GM23338 (cell line): ENCODE results near the gene MTCL1. TPM values are rescaled to one million over a fixed set of nuclear protein-coding genes. Genes with fewer than 3 reads are reported as not detected.

ENCODE experiments used
- ATAC-seq: fragments of 200-7000 bp; cut with Tn5 transposase; 3 replicates; pipeline ENCODE4 v1.9.1; 2020
- DNase-seq: peaks from one replicate; pipeline ENCODE4 v3.0.0-alpha.2; 2015; ENCODE audit warnings: low spot score
- H2AFZ ChIP-seq: fragments of 200-600 bp; sonication (generic); 2 replicates; pipeline ENCODE4 v1.8.0; 2016; ENCODE audit warnings: antibody characterized with exemption, mild to moderate bottlenecking, moderate library complexity
- H3F3A ChIP-seq: fragments of 200-600 bp; sonication (generic); replicated peaks from 2 replicates; pipeline ENCODE4 v1.8.0; 2017; ENCODE audit warnings: antibody characterized with exemption, mixed run types, low read depth
- H3K27ac ChIP-seq: fragments of 200-600 bp; sonication (generic); 2 replicates; pipeline ENCODE4 v1.6.1; 2016; ENCODE audit warnings: low read depth
- H3K27me3 ChIP-seq: fragments of 200-600 bp; sonication (generic); 2 replicates; pipeline ENCODE4 v1.8.0; 2016; ENCODE audit warnings: mild to moderate bottlenecking, mixed run types, moderate library complexity; ENCODE audit not compliant: insufficient read depth
- H3K36me3 ChIP-seq: fragments of 200-600 bp; sonication (generic); 2 replicates; pipeline ENCODE4 v1.8.0; 2016; ENCODE audit warnings: mild to moderate bottlenecking; ENCODE audit not compliant: insufficient read depth
- H3K4me1 ChIP-seq: fragments of 200-600 bp; sonication (generic); 2 replicates; pipeline ENCODE4 v1.8.0; 2016; ENCODE audit warnings: mild to moderate bottlenecking, moderate library complexity; ENCODE audit not compliant: insufficient read depth
- H3K4me2 ChIP-seq: fragments of 200-600 bp; sonication (generic); 2 replicates; pipeline ENCODE4 v1.7.1; 2017; ENCODE audit warnings: mixed run types
- H3K4me3 ChIP-seq: fragments of 200-600 bp; sonication (generic); 2 replicates; pipeline ENCODE4 v1.6.1; 2016; ENCODE audit warnings: mixed run types
- H3K79me2 ChIP-seq: fragments of 200-600 bp; sonication (generic); replicated peaks from 2 replicates; pipeline ENCODE4 v1.8.0; 2017; ENCODE audit warnings: mild to moderate bottlenecking; ENCODE audit not compliant: insufficient read depth
- H3K9me2 ChIP-seq: fragments of 200-600 bp; sonication (generic); 2 replicates; pipeline ENCODE4 v1.8.0; 2017; ENCODE audit not compliant: insufficient read depth
- H4K20me1 ChIP-seq: fragments of 200-600 bp; sonication (generic); replicated peaks from 2 replicates; pipeline ENCODE4 v1.8.0; 2017; ENCODE audit warnings: mild to moderate bottlenecking; ENCODE audit not compliant: insufficient read depth
- H3K27ac Mint-ChIP-seq: 2 replicates; pipeline ENCODE4 v1.8.0; 2020; ENCODE audit warnings: inconsistent platforms, mild to moderate bottlenecking, moderate library complexity, mixed read lengths
- H3K27me3 Mint-ChIP-seq: 3 replicates; pipeline ENCODE4 v1.8.0; 2022; ENCODE audit warnings: low read depth, mild to moderate bottlenecking, moderate library complexity, mixed read lengths, inconsistent platforms; ENCODE audit not compliant: insufficient read depth, poor library complexity
- H3K36me3 Mint-ChIP-seq: 3 replicates; pipeline ENCODE4 v1.8.0; 2021; ENCODE audit warnings: low read depth, mild to moderate bottlenecking, inconsistent platforms, moderate library complexity, mixed read lengths
- H3K4me1 Mint-ChIP-seq: 3 replicates; pipeline ENCODE4 v1.8.0; 2020; ENCODE audit warnings: mild to moderate bottlenecking, inconsistent platforms, mixed read lengths
- H3K4me3 Mint-ChIP-seq: 3 replicates; pipeline ENCODE4 v1.8.0; 2021; ENCODE audit warnings: moderate library complexity, mild to moderate bottlenecking, inconsistent platforms, mixed read lengths
- H3K9me3 Mint-ChIP-seq: 3 replicates; pipeline ENCODE4 v1.8.0; 2020; ENCODE audit warnings: moderate library complexity, mild to moderate bottlenecking, inconsistent platforms, mixed read lengths
- EZH2phosphoT487 ChIP-seq: fragments of 200-600 bp; sonication (generic); IDR thresholded peaks from one replicate; pipeline ENCODE4 v1.8.1; 2018; ENCODE audit warnings: antibody characterized with exemption; ENCODE audit not compliant: unreplicated experiment
- JUNB ChIP-seq: IDR thresholded peaks from one replicate; pipeline ENCODE4 v1.6.1; 2016; ENCODE audit warnings: antibody characterized with exemption; ENCODE audit not compliant: unreplicated experiment
- POLR2AphosphoS5 ChIP-seq: IDR thresholded peaks from 2 replicates; pipeline ENCODE4 v1.6.1; 2016; ENCODE audit warnings: antibody characterized with exemption, low read depth
- STAT1 ChIP-seq: IDR thresholded peaks from one replicate; pipeline ENCODE4 v1.6.1; 2016; ENCODE audit warnings: antibody characterized with exemption; ENCODE audit not compliant: unreplicated experiment
- ZNF114 ChIP-seq: fragments of 250-450 bp; sonication (Bioruptor Pico); IDR thresholded peaks from 2 replicates; pipeline ENCODE4 v1.5.0; 2020; ENCODE audit warnings: mild to moderate bottlenecking, moderate library complexity
- polyA plus RNA-seq: library from polyadenylated mRNA; unstranded; fragments of >200 nt; fragmentation: Nextera tagmentation; extraction: Ambion mirVana; gene quantifications from 2 replicates; pipeline ENCODE4 v1.2.1, GENCODE V29; 2016
- total RNA-seq: library from RNA; depleted of rRNA; stranded (reverse); fragments of >200 nt; shearing (Covaris generic); gene quantifications from 2 replicates; pipeline ENCODE4 v1.2.3, GENCODE V29; 2014
- TF ChIP-seq, protein P1 (sequence below), 2 experiments: fragments of 200-600 bp in 1 of 2; sonication (generic) in 1 of 2; conservative IDR thresholded peaks; 2 replicates each; pipeline versions ENCODE4 v1.5.1 to v1.6.1; 2016 to 2017; ENCODE audit warnings: antibody characterized with exemption in 2 of 2, low read depth in 2 of 2, mild to moderate bottlenecking in 2 of 2, moderate library complexity in 1 of 2
- TF ChIP-seq, protein P2 (sequence below): IDR thresholded peaks from 2 replicates; pipeline ENCODE4 v1.6.1; 2016; ENCODE audit warnings: antibody characterized with exemption

MTCL1 gene
- total and polyA plus RNA-seq, 2 experiments from 2014 or later: 14.4 to 45.0 TPM

DNA sequence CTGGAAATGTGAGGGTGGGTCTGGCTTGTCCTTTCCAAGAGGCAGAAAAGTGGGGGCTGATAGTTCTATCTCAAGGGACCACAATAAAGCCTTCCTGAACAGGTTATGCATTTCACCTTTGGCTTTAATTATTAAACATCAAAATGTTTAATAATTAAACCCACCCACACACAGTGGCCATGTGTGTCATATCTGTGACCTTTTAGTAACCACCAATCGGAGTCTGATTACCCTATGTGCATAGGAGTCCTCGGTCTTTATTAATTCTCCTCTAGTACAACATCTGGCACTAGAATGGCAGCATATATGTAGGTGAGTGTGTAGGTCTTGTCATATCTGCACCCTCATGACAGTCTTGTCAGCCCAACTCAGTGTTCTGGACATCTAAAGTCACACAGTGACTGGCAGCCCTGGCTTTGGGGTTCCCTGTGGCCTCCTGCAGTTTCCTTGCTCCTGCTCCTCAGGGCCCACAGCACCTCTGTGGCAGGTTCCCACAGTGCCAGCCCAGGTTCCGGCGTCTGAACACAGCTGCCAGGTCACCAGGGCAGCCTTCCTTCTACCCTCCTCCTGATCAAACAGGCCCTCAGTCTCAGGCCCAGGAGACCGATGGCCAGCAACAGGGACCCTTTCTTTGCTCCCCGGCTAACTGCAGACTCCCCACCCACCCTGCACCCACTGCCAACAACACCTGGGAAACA is 100.9 kb downstream of the MTCL1 start:
- Histone ChIP-seq H3F3A (no peaks in the 10 kb centered on the region), H2AFZ (no peak overlapping the region), H3K4me2 (no peak overlapping the region), H4K20me1 (no peaks in the 10 kb centered on the region), H3K9me2 (no peaks in the 10 kb centered on the region), H3K27ac (no peak overlapping the region), H3K27me3 (no peaks in the 10 kb centered on the region), H3K4me3 (no peak overlapping the region), H3K4me1 (peaks cover 1% of the 10 kb centered on the region; the same call in 1 of the 2 replicates), H3K79me2 (no peaks in the 10 kb centered on the region), H3K36me3 (peaks cover 8% of the 10 kb centered on the region; the same call in 1 of the 2 replicates)
- no peaks in the 10 kb centered on the region for H3K9me3 Mint-ChIP-seq
- no peak for DNase-seq
- peaks cover 24% of the 10 kb centered on the region for H3K4me1 Mint-ChIP-seq
- TF ChIP-seq JUNB: no peak
- TF ChIP-seq ZNF114 (CRISPR knock-in tag): no peak
- no peak for TF ChIP-seq EZH2phosphoT487
- no peak for TF ChIP-seq STAT1
- no peak overlapping the region for H3K27ac Mint-ChIP-seq
- no peak for ATAC-seq
- H3K36me3 Mint-ChIP-seq: peaks cover 21% of the 10 kb centered on the region
- H3K27me3 Mint-ChIP-seq: peaks cover 2% of the 10 kb centered on the region
- H3K4me3 Mint-ChIP-seq: no peak overlapping the region

DNA sequence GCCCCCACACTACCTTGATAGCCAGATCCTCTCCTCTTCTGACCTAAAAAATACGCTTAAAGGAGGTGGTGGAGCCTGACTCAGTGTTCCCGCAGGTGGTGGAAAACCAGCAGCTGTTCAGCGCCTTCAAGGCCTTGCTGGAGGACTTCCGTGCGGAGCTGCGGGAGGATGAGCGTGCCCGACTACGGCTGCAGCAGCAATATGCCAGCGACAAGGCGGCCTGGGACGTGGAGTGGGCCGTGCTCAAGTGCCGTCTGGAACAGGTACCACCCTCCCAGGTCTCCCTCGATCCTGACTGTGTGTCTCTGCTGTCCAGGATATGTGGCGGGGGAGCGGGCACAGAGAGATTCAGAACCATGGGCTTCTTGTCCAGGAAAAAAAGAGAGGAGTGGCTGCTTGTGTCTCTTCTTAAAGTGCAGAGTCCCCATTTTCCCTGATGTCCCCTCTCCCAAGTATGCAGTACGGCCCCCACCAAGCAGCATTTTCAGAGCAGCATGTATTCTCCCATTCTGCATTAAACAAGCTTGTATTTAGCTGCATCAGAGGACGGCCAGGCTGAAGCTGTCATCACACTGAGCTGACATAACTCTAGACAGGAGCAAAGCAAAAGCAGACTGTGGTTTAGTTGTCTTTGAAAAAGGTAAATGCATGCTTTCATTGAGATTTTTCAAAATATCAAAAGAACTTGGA is 101.6 kb downstream of the MTCL1 start:
- Histone ChIP-seq H3K79me2 (no peaks in the 10 kb centered on the region), H3K4me3 (no peak overlapping the region), H4K20me1 (no peaks in the 10 kb centered on the region), H3K27ac (no peak overlapping the region), H2AFZ (no peak overlapping the region), H3F3A (no peaks in the 10 kb centered on the region), H3K9me2 (no peaks in the 10 kb centered on the region), H3K36me3 (peaks cover 8% of the 10 kb centered on the region; the same call in 1 of the 2 replicates), H3K27me3 (no peaks in the 10 kb centered on the region), H3K4me2 (no peak overlapping the region), H3K4me1 (no peaks in the 10 kb centered on the region)
- Mint-ChIP-seq H3K27ac (no peak overlapping the region), H3K36me3 (peaks cover 21% of the 10 kb centered on the region), H3K27me3 (peaks cover 2% of the 10 kb centered on the region), H3K4me3 (no peak overlapping the region), H3K4me1 (peaks cover 17% of the 10 kb centered on the region), H3K9me3 (no peaks in the 10 kb centered on the region)
- DNase-seq (no peak), ATAC-seq (no peak)
- TF ChIP-seq EZH2phosphoT487: no peak
- TF ChIP-seq ZNF114 (CRISPR knock-in tag): no peak
- TF ChIP-seq, protein P1, sequence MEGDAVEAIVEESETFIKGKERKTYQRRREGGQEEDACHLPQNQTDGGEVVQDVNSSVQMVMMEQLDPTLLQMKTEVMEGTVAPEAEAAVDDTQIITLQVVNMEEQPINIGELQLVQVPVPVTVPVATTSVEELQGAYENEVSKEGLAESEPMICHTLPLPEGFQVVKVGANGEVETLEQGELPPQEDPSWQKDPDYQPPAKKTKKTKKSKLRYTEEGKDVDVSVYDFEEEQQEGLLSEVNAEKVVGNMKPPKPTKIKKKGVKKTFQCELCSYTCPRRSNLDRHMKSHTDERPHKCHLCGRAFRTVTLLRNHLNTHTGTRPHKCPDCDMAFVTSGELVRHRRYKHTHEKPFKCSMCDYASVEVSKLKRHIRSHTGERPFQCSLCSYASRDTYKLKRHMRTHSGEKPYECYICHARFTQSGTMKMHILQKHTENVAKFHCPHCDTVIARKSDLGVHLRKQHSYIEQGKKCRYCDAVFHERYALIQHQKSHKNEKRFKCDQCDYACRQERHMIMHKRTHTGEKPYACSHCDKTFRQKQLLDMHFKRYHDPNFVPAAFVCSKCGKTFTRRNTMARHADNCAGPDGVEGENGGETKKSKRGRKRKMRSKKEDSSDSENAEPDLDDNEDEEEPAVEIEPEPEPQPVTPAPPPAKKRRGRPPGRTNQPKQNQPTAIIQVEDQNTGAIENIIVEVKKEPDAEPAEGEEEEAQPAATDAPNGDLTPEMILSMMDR (conservative IDR thresholded peaks at IDR 0.05; ENCODE audit: low read depth in 2 of 2): no peak
- TF ChIP-seq, protein P2, sequence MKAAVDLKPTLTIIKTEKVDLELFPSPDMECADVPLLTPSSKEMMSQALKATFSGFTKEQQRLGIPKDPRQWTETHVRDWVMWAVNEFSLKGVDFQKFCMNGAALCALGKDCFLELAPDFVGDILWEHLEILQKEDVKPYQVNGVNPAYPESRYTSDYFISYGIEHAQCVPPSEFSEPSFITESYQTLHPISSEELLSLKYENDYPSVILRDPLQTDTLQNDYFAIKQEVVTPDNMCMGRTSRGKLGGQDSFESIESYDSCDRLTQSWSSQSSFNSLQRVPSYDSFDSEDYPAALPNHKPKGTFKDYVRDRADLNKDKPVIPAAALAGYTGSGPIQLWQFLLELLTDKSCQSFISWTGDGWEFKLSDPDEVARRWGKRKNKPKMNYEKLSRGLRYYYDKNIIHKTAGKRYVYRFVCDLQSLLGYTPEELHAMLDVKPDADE: no peak
- no peak for TF ChIP-seq POLR2AphosphoS5
- no peak for TF ChIP-seq JUNB
